Measurements from ENCODE around the gene POU2F1. TPM values are rescaled to one million over a fixed set of nuclear protein-coding genes. Genes with fewer than 3 reads are reported as not detected.

The POU2F1 gene
- total RNA-seq, 1 experiment from 2014 or later = 11.6 TPM

GRCh38 chr1:167191958-167192357, 28.7 kb upstream of the POU2F1 start:
- ChIA-PET CTCF (interaction anchor here (0.6 to 2.6 kb wide), 3 partner anchors 10 to 133 kb away, joined by 3 to 8 read pairs (median 5); partner anchors contain the start of gene POU2F1), POLR2A (interaction anchor here (0.7 kb wide), 1 partner anchor 991 kb away, joined by 3 read pairs; no protein-coding TSS in a partner anchor)
- Mint-ChIP-seq H3K4me1 (ENCODE audit: insufficient read depth, unreplicated experiment) (peaks cover 10% of the 10 kb centered on the region), H3K36me3 (ENCODE audit: insufficient read depth, unreplicated experiment) (no peaks in the 10 kb centered on the region), H3K27me3 (ENCODE audit: insufficient read depth, unreplicated experiment) (no peaks in the 10 kb centered on the region), H3K27ac (ENCODE audit: low read depth, unreplicated experiment) (no peak overlapping the region), H3K4me3 (ENCODE audit: unreplicated experiment) (no peak overlapping the region), H3K9me3 (ENCODE audit: unreplicated experiment) (no peaks in the 10 kb centered on the region)
- intact Hi-C loops (cut with micrococcal nuclease) = no loop called here
- no peak for TF ChIP-seq CTCF (IDR thresholded peaks at IDR 0.05; ENCODE audit: unreplicated experiment)
- no peak for DNase-seq (ENCODE audit: unreplicated experiment)
- BruUV-seq (replicated peaks) = no TSS peak

- Mint-ChIP-seq H3K36me3 (ENCODE audit: insufficient read depth, unreplicated experiment) (no peaks in the 10 kb centered on the region), H3K4me3 (ENCODE audit: unreplicated experiment) (no peak overlapping the region), H3K9me3 (ENCODE audit: unreplicated experiment) (no peaks in the 10 kb centered on the region), H3K4me1 (ENCODE audit: insufficient read depth, unreplicated experiment) (peaks cover 15% of the 10 kb centered on the region), H3K27ac (ENCODE audit: low read depth, unreplicated experiment) (no peak overlapping the region), H3K27me3 (ENCODE audit: insufficient read depth, unreplicated experiment) (no peaks in the 10 kb centered on the region)
- POLR2A ChIA-PET = interaction anchor here (1.0 to 1.7 kb wide), 3 partner anchors 11 to 19 kb away, joined by 3 to 4 read pairs (median 3); no protein-coding TSS in a partner anchor
- intact Hi-C loops (cut with micrococcal nuclease) = no loop called here
- TF ChIP-seq CTCF (IDR thresholded peaks at IDR 0.05; ENCODE audit: unreplicated experiment) = no peak
- CTCF ChIA-PET = interaction anchor here (0.6 to 1.6 kb wide), 3 partner anchors 124 to 775 kb away, joined by 3 to 4 read pairs (median 3); no protein-coding TSS in a partner anchor
- BruUV-seq (replicated peaks) = no TSS peak
- DNase-seq (ENCODE audit: unreplicated experiment) = no peak
Measured at GRCh38 chr1:167194182-167194581, 26.5 kb upstream of the POU2F1 start.

- intact Hi-C loops (cut with micrococcal nuclease) = no loop called here
- ChIA-PET POLR2A (interaction anchor here (0.9 to 1.0 kb wide), 2 partner anchors 9 to 41 kb away, joined by 3 read pairs; no protein-coding TSS in a partner anchor), CTCF (interaction anchor here (0.6 kb wide), 1 partner anchor 11 kb away, joined by 3 read pairs; no protein-coding TSS in a partner anchor)
- no peaks in the 10 kb centered on the region for H3K27me3 Mint-ChIP-seq (ENCODE audit: insufficient read depth, unreplicated experiment)
- peaks cover 15% of the 10 kb centered on the region for H3K4me1 Mint-ChIP-seq (ENCODE audit: insufficient read depth, unreplicated experiment)
- DNase-seq (ENCODE audit: unreplicated experiment) = peak; percentile 36
- BruUV-seq (replicated peaks) = no TSS peak
- TF ChIP-seq CTCF (IDR thresholded peaks at IDR 0.05; ENCODE audit: unreplicated experiment) = no peak
- H3K27ac Mint-ChIP-seq (ENCODE audit: low read depth, unreplicated experiment) = no peak overlapping the region
- H3K4me3 Mint-ChIP-seq (ENCODE audit: unreplicated experiment) = no peak overlapping the region
- no peaks in the 10 kb centered on the region for H3K9me3 Mint-ChIP-seq (ENCODE audit: unreplicated experiment)
- no peaks in the 10 kb centered on the region for H3K36me3 Mint-ChIP-seq (ENCODE audit: insufficient read depth, unreplicated experiment)
Measured at GRCh38 chr1:167196166-167196565, 24.5 kb upstream of the POU2F1 start.

- no peak overlapping the region for H3K27ac Mint-ChIP-seq (ENCODE audit: low read depth, unreplicated experiment)
- no peaks in the 10 kb centered on the region for H3K9me3 Mint-ChIP-seq (ENCODE audit: unreplicated experiment)
- intact Hi-C loops (cut with micrococcal nuclease) = no loop called here
- H3K27me3 Mint-ChIP-seq (ENCODE audit: insufficient read depth, unreplicated experiment) = no peaks in the 10 kb centered on the region
- DNase-seq (ENCODE audit: unreplicated experiment) = no peak
- H3K36me3 Mint-ChIP-seq (ENCODE audit: insufficient read depth, unreplicated experiment) = no peaks in the 10 kb centered on the region
- peaks cover 15% of the 10 kb centered on the region for H3K4me1 Mint-ChIP-seq (ENCODE audit: insufficient read depth, unreplicated experiment)
- CTCF ChIA-PET = interaction anchor here (0.7 kb wide), 1 partner anchor 62 kb away, joined by 3 read pairs; no protein-coding TSS in a partner anchor
- BruUV-seq (replicated peaks) = no TSS peak
- POLR2A ChIA-PET = no interaction called here
- no peak overlapping the region for H3K4me3 Mint-ChIP-seq (ENCODE audit: unreplicated experiment)
- no peak for TF ChIP-seq CTCF (IDR thresholded peaks at IDR 0.05; ENCODE audit: unreplicated experiment)
Measured at GRCh38 chr1:167197236-167197635, 23.4 kb upstream of the POU2F1 start.
